Esophagus squamous epithelium (tissue), 4 donors: ENCODE data around the gene SH3GL2.

ENCODE experiments used
- CTCF ChIP-seq, 6 experiments: fragments of 450-650 bp in 4 of 6; fragments of 200-600 bp in 2 of 6; sonication (generic) in 2 of 6; IDR thresholded peaks; one replicate each; pipeline ENCODE4 v1.5.1; 2016 to 2019; ENCODE audit warnings: antibody characterized with exemption in 6 of 6, mild to moderate bottlenecking in 4 of 6, moderate library complexity in 4 of 6
- POLR2A ChIP-seq, 4 donors: fragments of 450-650 bp; IDR thresholded peaks; one replicate each; pipeline ENCODE4 v1.6.1; 2017; ENCODE audit warnings: antibody characterized with exemption in 4 of 4, mild to moderate bottlenecking in 4 of 4, moderate library complexity in 3 of 4

GRCh38 chr9:17587113-17587512 lies 8.2 kb downstream of the SH3GL2 start:
- TF ChIP-seq CTCF (IDR thresholded peaks at IDR 0.05) (no peak), POLR2A (IDR thresholded peaks at IDR 0.05) (no peak)
